Epithelial cell of prostate (primary cell): ENCODE results near the gene RSF1.
"Not testable (repeated sequence)": the region's sequence is repeated elsewhere in the genome, so short reads cannot be mapped to it uniquely, and the experiment has no call there.

Experiments used
- DNase-seq: peaks from one replicate; pipeline ENCODE4 v3.0.0-alpha.2; 2011; ENCODE audit warnings: low read depth, low spot score
- H3K27ac ChIP-seq: fragments of 450-650 bp; 2 replicates; pipeline ENCODE4 v1.5.1; 2017; ENCODE audit warnings: mild to moderate bottlenecking

RSF1 gene, protein sequence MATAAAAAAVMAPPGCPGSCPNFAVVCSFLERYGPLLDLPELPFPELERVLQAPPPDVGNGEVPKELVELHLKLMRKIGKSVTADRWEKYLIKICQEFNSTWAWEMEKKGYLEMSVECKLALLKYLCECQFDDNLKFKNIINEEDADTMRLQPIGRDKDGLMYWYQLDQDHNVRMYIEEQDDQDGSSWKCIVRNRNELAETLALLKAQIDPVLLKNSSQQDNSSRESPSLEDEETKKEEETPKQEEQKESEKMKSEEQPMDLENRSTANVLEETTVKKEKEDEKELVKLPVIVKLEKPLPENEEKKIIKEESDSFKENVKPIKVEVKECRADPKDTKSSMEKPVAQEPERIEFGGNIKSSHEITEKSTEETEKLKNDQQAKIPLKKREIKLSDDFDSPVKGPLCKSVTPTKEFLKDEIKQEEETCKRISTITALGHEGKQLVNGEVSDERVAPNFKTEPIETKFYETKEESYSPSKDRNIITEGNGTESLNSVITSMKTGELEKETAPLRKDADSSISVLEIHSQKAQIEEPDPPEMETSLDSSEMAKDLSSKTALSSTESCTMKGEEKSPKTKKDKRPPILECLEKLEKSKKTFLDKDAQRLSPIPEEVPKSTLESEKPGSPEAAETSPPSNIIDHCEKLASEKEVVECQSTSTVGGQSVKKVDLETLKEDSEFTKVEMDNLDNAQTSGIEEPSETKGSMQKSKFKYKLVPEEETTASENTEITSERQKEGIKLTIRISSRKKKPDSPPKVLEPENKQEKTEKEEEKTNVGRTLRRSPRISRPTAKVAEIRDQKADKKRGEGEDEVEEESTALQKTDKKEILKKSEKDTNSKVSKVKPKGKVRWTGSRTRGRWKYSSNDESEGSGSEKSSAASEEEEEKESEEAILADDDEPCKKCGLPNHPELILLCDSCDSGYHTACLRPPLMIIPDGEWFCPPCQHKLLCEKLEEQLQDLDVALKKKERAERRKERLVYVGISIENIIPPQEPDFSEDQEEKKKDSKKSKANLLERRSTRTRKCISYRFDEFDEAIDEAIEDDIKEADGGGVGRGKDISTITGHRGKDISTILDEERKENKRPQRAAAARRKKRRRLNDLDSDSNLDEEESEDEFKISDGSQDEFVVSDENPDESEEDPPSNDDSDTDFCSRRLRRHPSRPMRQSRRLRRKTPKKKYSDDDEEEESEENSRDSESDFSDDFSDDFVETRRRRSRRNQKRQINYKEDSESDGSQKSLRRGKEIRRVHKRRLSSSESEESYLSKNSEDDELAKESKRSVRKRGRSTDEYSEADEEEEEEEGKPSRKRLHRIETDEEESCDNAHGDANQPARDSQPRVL (N-terminal part only)

DNA sequence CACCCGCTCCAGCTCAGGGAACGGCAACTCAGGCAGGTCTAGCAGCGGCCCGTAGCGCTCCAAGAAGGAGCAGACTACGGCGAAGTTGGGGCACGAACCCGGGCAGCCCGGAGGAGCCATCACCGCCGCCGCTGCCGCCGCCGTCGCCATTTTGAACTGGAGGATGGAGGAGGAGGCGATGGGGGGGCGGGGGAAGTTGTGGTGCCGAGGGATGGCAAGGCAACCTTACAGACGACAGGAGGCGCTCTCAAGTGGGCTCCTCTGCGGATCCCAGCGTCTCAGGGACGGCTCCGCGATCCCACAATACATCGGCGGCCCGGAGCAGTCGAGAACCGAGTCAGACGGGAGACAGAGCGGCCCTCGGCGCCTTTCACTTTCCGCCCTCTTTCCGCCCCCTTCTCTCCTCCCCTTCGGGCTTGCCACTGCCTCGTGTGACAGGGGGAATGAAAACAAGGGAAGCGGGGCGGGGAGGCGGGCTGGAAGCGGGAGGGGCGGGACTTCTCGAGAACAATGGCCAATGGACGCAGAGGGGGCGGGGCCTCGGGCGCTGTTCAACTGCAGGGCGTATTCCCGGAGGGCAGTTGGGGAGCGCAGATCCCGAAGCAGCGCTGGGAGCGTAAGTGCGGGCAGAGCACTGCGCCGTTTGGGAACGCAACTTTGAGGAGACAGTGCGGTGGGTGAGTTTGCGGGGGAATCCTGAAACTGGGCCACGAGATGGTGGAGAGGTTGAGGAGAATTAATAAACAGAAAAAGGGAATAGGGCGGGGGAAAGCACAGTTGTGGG, at the start of gene RSF1, which contains the start of gene AAMDC:
TSS of gene RSF1 (minus strand) at position 158 of the 784 bp plus-strand sequence. CDS start at position 150, 8 bp downstream.
TSS of gene AAMDC (plus strand) at position 580 of the 784 bp plus-strand sequence. CDS start 21,353 bp downstream, outside the sequence.
- peak within 1 kb of the TSS; percentile 82 for H3K27ac ChIP-seq
- DNase-seq: peak; percentile 94

DNA sequence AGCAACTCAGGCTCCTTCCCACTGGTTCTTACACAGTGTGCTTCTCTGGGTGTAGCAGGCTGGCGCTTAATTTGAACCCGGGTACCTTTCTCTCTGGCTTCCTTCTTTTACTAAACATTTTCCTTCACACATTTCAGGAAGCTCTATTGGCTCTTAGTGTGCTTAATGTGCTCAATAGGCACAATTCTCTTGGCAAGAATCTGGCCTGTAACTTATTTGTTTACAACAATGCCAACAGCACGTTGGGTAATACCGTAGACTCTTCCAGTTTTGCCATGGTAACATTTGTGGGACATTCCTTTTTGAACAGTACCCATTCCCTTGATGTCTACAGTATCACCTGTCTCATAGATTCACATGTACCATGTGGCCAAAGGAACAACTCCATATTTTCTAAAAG, 48.2 kb upstream of the RSF1 start:
- H3K27ac ChIP-seq: no peak overlapping the region
- no peak for DNase-seq

DNA sequence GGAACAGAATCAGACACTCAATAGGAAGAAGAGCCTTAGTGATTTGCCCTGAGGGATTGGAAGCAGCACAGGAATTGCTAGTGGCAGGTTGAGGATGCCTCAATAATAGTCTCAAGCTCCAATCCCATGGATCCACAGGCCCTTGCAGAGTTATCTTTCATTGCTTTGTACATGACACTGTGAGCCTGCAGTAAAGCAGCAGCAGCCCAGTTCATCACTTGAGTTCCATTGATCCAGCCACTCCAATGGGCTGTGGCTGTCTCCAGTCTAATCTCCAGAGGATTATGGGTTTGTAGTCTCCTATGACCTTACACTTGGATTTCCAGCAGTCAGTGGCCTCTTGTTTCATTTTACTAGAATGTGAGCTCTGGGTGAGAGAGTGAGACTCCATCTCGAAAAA, 45.8 kb upstream of the RSF1 start:
- no peak for DNase-seq
- H3K27ac ChIP-seq: no peak overlapping the region

DNA sequence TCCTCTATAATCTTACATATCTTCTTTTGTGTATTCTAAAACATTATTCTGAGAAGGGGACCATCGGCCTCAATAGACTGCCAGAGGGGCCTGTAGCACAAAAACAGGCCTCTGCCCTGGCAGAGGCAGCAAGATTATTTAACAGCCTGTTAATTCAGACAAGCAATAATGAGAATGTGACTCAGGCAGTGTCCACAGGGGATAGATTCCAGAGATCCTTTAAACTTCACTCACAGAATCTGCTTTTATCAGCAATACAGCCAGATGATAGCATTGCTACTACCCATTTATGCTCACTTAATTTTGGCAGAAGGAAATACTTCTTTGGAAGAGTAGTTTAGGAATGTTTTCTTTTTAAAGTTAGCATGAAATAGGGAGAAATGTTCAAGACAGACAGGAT, 45.3 kb upstream of the RSF1 start:
- DNase-seq: no peak
- no peak overlapping the region for H3K27ac ChIP-seq

DNA sequence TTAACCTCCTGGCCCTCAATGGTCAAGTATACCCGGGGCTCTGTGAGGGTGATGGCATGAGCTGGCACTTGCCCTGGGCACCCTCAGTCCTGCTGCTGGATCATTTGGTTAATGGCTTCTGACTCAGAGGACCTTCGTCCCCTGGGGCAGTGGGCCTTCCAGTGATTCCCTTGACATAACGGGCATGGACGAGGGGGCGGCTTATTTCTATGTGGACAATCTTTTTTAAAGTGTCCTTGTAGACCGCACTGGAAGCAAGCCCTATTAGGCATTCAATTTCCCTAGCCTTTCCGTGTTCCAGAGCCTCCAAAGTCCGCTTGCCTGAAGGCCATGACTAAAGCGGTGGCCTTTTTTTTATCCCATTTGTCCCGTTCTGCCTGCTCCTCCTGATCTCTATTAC, 40.9 kb upstream of the RSF1 start:
- not testable (repeated sequence) for DNase-seq, H3K27ac ChIP-seq

DNA sequence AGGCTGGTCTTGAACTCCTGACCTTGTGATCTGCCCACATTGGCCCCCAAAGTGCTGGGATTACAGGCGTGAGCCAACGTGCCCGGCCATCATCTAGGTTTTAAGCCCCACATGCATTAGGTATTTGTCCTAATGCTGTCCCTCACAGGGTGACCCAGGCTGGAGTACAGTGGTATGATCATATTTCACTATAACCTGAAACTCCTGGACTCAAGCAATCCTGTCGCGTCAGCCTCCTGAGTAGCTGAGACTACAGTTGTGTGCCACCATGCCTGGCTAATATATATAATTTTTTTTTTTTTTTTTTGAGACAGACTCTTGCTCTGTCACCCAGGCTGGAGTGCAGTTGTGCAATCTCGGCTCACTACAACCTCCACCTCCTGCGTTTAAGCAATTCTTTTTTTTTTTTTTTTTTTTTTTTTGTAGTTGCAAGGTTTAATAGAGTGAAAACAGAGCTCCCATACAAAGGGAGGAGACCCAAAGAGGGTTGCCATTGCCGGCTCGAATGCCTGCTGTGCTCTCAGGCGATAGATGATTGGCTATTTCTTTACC, 37.5 kb upstream of the RSF1 start:
- H3K27ac ChIP-seq, DNase-seq: not testable (repeated sequence)

DNA sequence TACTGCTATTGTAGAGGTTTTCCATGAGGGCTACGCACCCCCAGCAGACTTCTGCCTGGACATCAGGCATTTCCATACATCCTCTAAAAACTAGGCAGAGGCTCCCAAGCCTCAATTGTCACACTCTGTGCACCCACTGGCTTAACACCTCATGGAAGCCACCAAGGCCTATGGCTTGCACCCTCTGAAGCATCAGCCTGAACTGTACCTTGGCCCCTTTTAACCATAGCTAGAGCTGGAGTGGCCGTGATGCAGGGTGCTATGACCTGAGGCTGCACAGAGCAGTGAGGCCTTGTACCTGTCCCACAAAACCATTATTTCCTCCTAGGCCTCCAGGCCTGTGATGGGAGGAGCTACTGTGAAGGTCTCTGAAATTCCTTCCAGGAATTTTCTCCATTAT, 34.3 kb upstream of the RSF1 start:
- no peak for DNase-seq
- no peak overlapping the region for H3K27ac ChIP-seq

DNA sequence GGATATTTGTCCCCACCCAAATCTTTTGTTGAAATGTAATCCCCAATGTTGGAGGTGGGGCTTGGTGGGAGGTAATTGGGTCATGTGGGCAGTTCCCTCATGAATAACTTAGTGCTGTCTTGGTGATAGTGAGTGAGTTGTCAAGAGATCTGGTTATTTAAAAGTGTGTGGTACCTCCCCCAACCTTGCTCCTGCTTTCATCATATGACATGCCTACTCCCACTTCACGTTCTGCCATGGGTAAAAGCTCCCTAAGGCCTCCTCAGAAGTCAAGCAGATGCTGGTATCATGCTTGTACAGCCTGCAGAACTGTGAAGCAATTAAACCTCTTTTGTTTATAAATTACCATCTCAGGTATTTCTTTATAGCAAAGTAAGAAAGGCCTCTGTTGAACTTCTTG, 31.0 kb upstream of the RSF1 start:
- peak overlapping the region; percentile 9 for H3K27ac ChIP-seq
- no peak for DNase-seq

DNA sequence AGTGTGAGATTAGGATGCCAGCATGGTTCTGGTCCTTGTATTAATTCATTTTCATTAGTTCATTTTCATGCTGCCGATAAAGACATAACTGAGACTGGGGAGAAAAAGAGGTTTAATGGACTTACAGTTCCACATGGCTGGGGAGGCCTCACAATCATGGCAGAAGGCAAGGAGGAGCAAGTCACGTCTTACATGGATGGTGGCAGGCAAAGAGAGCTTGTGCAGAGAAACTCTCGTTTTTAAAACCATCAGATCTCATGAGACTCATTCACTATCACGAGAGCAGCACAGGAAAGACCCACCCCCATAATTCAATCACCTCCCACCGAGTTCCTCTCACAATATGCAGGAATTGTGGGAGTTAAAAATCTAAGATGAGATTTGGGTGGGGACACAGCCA, 23.2 kb upstream of the RSF1 start:
- not testable (repeated sequence) for DNase-seq, H3K27ac ChIP-seq

DNA sequence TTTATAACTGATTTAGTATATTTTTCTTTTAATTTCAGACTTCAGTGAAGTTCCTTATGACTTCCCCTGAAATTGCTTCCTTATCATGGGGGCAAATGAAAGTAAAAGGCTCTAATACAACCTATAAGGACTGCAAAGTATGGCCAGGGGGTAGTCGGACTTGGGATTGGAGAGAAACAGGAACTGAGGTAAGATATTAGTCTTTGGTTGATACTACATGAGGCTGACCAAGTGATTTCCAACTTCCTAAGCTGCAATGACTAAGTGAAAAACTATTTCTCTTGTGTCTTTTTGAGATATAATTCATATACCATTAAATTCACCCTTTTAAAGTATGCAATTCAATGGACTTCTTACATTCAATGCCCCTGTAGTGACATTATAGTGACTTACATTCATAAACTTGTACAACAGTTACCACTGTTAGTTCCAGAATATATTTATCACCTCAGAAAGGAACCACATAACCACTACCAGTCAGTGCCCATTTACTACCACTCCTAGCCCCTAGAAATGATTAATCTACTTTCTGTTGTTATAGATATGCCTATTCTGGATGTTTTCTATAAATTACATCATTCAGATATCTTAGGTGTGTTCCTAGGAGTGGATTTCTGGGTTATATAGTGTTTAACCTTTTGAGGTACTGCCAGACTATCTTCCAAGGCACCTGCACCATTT, 22.1 kb upstream of the RSF1 start:
- no peak for DNase-seq
- H3K27ac ChIP-seq: no peak overlapping the region

DNA sequence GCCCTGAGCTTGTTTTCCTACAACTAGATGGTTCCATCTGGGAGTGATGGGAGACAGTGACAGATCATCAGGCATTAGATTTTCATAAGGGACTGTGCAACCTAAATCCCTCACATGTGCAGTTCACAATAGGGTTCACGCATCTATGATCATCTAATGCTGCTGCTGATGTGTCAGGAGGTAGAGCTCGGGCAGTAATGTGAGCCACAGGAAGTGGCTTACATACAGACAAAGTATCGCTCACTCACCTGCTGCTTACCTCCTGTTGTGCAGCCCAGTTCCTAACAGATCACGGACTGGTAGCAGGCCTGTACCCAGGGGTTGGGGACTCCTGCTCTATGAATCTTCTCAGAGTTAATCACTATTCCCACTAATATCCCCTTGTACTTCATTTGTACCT, 12.8 kb upstream of the RSF1 start:
- H3K27ac ChIP-seq: no peak overlapping the region
- DNase-seq: no peak

DNA sequence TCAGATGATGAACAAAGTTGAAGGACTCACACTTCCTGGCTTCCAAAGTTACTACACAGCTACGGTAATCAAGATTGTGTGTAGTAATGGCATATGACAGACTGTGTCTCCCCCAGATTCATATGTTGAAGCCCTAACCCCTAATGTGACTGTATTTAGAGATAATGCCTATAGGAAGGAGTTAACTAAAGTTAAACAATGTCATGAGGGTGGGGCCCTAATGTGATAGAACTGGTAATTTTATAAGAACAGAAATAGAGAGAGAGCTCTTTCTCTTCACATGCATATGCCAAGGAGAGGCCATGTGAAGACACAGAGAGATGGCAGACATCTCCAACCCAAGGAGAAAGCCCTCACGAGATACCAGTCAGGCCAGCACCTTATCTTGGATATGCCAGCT, 8.4 kb upstream of the RSF1 start:
- DNase-seq: no peak

DNA sequence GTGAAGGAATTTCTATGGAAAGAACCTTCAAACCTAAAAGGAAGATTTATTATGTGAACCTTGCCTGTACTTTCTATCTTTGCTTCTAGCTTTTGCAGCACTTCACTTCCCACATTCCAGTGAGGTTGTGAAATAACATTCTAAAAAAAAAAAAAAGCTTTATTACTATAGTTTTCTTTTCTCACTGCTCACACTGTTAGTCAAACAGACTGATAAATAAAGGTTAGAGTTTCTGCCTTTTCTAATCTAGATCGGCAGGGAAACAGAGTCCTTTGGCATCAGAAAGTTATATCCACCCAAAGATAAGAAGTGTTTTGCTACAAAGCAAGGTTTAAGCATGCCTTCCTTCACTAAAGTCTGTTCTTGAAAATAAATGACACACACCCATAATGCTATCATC, 3.3 kb upstream of the RSF1 start:
- H3K27ac ChIP-seq: no peak overlapping the region
- DNase-seq: no peak

More for the DNA sequence above, 8.4 kb upstream of the RSF1 start:
- H3K27ac ChIP-seq: no peak overlapping the region

DNA sequence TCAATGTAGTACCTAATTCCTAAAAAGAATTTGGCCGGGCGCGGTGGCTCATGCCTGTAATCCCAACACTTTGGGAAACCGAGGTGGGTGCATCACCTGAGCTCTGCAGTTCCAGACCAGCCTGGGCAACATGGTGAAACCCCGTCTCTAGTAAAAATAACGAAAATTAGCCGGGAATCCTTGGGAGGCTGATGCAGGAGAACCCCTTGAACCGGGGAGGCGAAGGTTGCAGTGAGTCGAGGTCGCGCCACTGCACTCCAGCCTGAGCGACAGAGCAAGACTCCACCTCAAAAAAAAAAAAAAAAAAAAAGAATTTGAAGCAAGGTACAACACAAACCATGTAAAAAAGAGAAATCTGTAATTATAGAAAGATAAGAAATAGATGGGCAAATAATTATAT, 1.6 kb upstream of the RSF1 start:
- H3K27ac ChIP-seq, DNase-seq: not testable (repeated sequence)

DNA sequence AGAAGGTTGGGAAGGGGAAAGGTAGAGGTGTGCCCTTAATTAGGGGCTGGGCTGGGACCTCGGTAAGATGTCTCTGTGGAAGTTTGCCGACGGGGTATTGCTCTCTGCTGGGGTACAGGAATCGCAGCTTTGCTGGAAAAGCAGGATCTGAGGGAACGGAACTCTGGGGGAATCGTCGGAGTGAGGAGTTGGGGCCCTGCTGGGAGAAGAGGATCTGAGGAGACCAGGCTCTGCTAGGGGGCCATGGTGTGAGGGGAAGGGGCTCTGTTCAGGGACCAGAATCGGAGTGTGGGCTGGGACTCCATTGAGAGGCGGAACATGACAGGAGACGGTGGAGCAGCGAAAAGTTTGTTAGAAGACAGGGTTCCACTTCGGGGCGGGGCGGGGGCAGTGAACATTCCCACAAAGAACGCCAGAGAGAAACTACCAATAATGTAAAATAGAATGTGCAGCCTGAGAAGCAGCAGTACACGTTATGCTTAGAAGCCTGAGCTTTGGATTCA, 878 bp upstream of the RSF1 start:
- no peak for DNase-seq

DNA sequence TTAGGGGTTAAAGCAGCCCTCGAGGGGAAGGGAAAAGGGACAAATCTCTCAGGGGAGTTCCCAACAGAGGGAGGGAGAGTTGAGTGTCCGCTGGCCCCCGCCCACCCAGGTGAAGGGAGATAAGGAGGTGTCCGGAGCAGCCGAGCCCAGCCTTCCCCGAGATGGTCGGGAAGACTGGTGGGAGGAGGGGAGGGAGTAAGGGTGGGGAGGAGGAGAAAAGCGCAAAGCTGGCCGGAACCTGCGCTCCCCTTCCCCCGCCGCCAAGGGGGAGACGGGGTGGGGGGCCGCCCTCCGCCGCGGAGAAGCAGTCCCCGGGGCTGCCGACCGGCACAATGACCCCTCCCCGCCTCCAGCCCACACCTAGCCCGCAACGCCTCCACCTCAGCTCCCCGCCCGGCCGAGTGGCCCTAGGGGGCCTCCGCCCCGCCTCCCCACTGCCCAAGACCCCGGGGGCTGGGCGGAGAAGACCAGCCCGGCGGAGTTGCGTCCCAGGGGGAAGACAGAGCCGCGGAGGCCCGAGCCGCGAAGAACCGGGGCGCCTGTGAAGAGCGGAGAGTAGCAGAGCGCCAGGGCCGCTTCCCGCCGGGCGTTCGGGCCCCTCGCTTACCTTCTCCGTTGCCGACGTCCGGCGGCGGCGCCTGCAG, 479 bp downstream of the RSF1 start:
- DNase-seq: no peak
- peak overlapping the region; percentile 82 for H3K27ac ChIP-seq

More for the DNA sequence above, 878 bp upstream of the RSF1 start:
- peak overlapping the region; percentile 82 for H3K27ac ChIP-seq

DNA sequence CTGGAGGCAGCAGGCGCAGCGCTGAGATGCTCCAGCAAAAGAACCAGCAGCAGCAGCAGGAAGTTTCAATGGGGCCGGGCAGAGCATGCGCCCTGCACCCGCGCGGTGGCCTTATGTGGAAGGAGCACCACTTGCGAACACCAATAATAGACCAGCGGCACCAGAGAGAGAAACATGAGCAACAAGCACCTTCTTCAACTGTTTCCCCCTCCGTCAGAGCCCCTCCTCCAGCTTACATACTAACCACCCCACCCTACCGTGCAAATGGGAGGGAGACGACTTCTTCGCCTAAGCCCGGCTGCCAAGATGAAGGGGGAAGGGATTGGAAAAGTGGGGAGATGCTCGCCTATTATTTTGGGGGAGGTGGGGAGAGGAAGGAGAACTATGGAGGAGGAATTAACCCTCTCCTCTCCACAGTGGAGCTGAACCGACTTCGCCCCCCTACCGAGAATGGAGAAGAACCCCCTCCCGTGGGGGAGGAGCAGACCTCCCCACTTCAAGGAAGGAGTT, 1.1 kb downstream of the RSF1 start:
- DNase-seq: peak; percentile 59
- peak overlapping the region; percentile 82 for H3K27ac ChIP-seq

DNA sequence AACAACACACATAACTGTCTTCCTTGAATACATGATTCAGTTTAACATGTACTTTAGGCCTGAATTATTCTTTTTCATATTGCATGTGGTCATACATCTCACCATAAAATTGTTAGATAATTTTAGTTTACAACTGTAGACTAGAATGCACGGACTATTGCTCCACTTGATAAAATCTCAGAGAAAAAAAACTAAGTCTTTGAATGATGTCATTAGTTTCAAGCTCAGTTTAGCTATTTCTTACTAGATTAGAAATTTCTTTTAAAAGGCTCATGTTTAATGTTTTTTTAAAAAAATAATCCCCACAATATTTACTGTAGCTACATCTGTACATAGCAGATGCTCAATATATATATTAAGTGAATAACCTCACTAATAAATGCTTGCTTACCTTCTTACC, 5.1 kb downstream of the RSF1 start:
- H3K27ac ChIP-seq: no peak overlapping the region
- no peak for DNase-seq
